ENCODE data around the gene NTNG2.

The NTNG2 gene

DNA sequence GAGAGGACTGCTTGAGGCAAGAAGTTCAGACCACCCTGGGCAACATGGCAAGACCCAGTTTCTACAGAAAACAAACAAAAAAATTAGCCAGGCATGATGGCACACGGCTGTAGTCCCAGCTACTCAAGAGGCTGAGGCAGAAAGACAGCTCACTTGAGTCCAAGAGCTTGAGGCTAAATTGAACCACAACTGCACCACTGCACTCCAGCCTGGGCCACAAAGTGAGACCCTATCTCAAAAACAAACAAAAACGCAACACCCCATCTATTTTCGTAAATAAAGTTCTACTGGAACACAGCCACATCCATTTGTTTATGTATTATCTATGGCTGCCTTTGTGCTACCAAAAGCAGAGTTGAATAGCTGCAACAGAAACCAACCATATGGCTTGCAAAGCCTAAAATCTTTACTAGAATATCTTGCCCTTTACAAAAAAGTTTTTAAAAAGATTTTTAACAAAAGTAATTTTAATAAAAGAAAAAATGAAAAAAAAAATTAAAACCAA lies 125.5 kb downstream of the NTNG2 start:
- H3F3A ChIP-seq (ENCODE audit: insufficient read depth, low read length) = no peaks in the 10 kb centered on the region
- H3K4me1 ChIP-seq (ENCODE audit: insufficient read depth, low read length, severe bottlenecking) = no peaks in the 10 kb centered on the region
- H3K36me3 ChIP-seq (ENCODE audit: insufficient read depth, low read length) = peaks cover 85% of the 10 kb centered on the region
- H3K4me3 ChIP-seq (ENCODE audit: low read depth, low read length, poor library complexity, severe bottlenecking) = no peak overlapping the region
- TF ChIP-seq, protein P1, sequence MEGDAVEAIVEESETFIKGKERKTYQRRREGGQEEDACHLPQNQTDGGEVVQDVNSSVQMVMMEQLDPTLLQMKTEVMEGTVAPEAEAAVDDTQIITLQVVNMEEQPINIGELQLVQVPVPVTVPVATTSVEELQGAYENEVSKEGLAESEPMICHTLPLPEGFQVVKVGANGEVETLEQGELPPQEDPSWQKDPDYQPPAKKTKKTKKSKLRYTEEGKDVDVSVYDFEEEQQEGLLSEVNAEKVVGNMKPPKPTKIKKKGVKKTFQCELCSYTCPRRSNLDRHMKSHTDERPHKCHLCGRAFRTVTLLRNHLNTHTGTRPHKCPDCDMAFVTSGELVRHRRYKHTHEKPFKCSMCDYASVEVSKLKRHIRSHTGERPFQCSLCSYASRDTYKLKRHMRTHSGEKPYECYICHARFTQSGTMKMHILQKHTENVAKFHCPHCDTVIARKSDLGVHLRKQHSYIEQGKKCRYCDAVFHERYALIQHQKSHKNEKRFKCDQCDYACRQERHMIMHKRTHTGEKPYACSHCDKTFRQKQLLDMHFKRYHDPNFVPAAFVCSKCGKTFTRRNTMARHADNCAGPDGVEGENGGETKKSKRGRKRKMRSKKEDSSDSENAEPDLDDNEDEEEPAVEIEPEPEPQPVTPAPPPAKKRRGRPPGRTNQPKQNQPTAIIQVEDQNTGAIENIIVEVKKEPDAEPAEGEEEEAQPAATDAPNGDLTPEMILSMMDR (IDR thresholded peaks at IDR 0.05; ENCODE audit: low read length) = no peak
- no peak for TF ChIP-seq EZH2 (IDR thresholded peaks at IDR 0.05; ENCODE audit: borderline replicate concordance, low read length)
- H3K27ac ChIP-seq (ENCODE audit: low read depth, low read length, poor library complexity, severe bottlenecking) = no peak overlapping the region
- H2AFZ ChIP-seq (ENCODE audit: low read length) = no peak overlapping the region
- H3K27me3 ChIP-seq (ENCODE audit: insufficient read depth, low read length) = no peaks in the 10 kb centered on the region
- H4K20me1 ChIP-seq (ENCODE audit: insufficient read depth, low read length) = no peaks in the 10 kb centered on the region
- no peaks in the 10 kb centered on the region for H3K9me2 ChIP-seq (ENCODE audit: low read depth, low read length)
- H3K9me3 ChIP-seq (ENCODE audit: low read length) = no peaks in the 10 kb centered on the region
- H3K79me2 ChIP-seq (ENCODE audit: insufficient read depth, low read length) = no peaks in the 10 kb centered on the region
- H3K4me2 ChIP-seq (ENCODE audit: low read length) = no peak overlapping the region
- no peak overlapping the region for H3K9ac ChIP-seq (ENCODE audit: low read length)

DNA sequence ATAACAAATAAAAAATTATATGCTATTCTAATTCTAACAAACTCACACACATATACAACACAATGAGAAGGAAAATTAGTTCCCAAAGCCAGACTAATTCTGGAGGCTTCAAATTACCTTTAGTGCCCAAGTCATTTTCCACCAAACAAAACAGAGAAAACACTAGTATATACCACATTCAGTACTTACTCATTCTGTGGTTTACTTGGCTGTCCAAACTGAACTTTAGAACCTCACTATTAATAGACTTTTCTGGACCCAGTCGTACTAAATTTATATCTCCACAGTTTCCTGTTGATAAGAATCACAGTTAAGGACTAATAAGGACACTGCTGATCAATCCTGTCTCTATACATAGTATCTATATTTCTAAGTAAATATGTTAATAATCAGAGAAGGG lies 126.5 kb downstream of the NTNG2 start:
- Histone ChIP-seq H3K79me2 (ENCODE audit: insufficient read depth, low read length) (no peaks in the 10 kb centered on the region), H3K4me3 (ENCODE audit: low read depth, low read length, poor library complexity, severe bottlenecking) (no peak overlapping the region), H3K4me2 (ENCODE audit: low read length) (no peak overlapping the region), H3K9me3 (ENCODE audit: low read length) (no peaks in the 10 kb centered on the region), H3F3A (ENCODE audit: insufficient read depth, low read length) (no peaks in the 10 kb centered on the region), H3K36me3 (ENCODE audit: insufficient read depth, low read length) (peaks cover 79% of the 10 kb centered on the region), H4K20me1 (ENCODE audit: insufficient read depth, low read length) (no peaks in the 10 kb centered on the region), H3K9ac (ENCODE audit: low read length) (no peak overlapping the region), H3K27me3 (ENCODE audit: insufficient read depth, low read length) (no peaks in the 10 kb centered on the region), H3K9me2 (ENCODE audit: low read depth, low read length) (no peaks in the 10 kb centered on the region), H3K4me1 (ENCODE audit: insufficient read depth, low read length, severe bottlenecking) (no peaks in the 10 kb centered on the region), H2AFZ (ENCODE audit: low read length) (no peak overlapping the region), H3K27ac (ENCODE audit: low read depth, low read length, poor library complexity, severe bottlenecking) (no peak overlapping the region)
- no peak for TF ChIP-seq EZH2 (IDR thresholded peaks at IDR 0.05; ENCODE audit: borderline replicate concordance, low read length)
- TF ChIP-seq, protein P1 (IDR thresholded peaks at IDR 0.05; ENCODE audit: low read length) = no peak

DNA sequence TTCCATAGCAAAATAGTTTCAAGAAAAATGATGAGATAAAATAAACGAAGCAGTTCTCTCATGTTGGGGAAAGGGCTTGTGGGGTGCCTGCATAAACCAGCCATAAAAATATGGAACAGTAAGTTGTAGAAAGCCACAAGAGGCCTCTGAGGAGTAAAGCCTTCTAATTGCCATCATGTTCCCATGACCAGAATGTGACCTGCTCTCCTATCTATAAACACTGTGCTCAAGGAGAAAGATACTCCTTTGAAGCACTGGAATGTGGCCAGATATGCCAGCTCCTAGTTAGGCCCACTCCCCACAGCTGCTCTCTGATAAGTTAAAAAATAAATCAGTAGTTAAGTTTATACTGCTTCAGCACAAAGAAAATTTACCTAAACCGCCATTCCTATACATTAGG lies 127.1 kb downstream of the NTNG2 start:
- TF ChIP-seq, protein P1 (IDR thresholded peaks at IDR 0.05; ENCODE audit: low read length) = no peak
- TF ChIP-seq EZH2 (IDR thresholded peaks at IDR 0.05; ENCODE audit: borderline replicate concordance, low read length) = no peak
- H3K4me1 ChIP-seq (ENCODE audit: insufficient read depth, low read length, severe bottlenecking) = no peaks in the 10 kb centered on the region
- H3K27ac ChIP-seq (ENCODE audit: low read depth, low read length, poor library complexity, severe bottlenecking) = no peak overlapping the region
- H3K36me3 ChIP-seq (ENCODE audit: insufficient read depth, low read length) = peaks cover 76% of the 10 kb centered on the region
- no peaks in the 10 kb centered on the region for H3F3A ChIP-seq (ENCODE audit: insufficient read depth, low read length)
- H3K9me2 ChIP-seq (ENCODE audit: low read depth, low read length) = no peaks in the 10 kb centered on the region
- H3K9ac ChIP-seq (ENCODE audit: low read length) = no peak overlapping the region
- no peaks in the 10 kb centered on the region for H3K9me3 ChIP-seq (ENCODE audit: low read length)
- H3K27me3 ChIP-seq (ENCODE audit: insufficient read depth, low read length) = no peaks in the 10 kb centered on the region
- H4K20me1 ChIP-seq (ENCODE audit: insufficient read depth, low read length) = no peaks in the 10 kb centered on the region
- H3K4me3 ChIP-seq (ENCODE audit: low read depth, low read length, poor library complexity, severe bottlenecking) = no peak overlapping the region
- H2AFZ ChIP-seq (ENCODE audit: low read length) = no peak overlapping the region
- no peaks in the 10 kb centered on the region for H3K79me2 ChIP-seq (ENCODE audit: insufficient read depth, low read length)
- H3K4me2 ChIP-seq (ENCODE audit: low read length) = no peak overlapping the region

Data from OCI-LY1 (cell line).